GM12892 (cell line): ENCODE results near the gene EXO5.
"Not testable (repeated sequence)": the region's sequence is repeated elsewhere in the genome, so short reads cannot be mapped to it uniquely, and the experiment has no call there.

Experiments
- POLR2A ChIP-seq: IDR thresholded peaks from 2 replicates; pipeline ENCODE4 v1.6.1; 2011; ENCODE audit warnings: low read depth, low read length, control low read depth
- POLR2AphosphoS5 ChIP-seq: IDR thresholded peaks from 2 replicates; pipeline ENCODE4 v1.6.1; 2011; ENCODE audit warnings: low read depth, low read length, control low read depth
- TAF1 ChIP-seq: IDR thresholded peaks from 2 replicates; pipeline ENCODE4 v1.6.1; 2011; ENCODE audit warnings: low read depth, mild to moderate bottlenecking, control low read depth, low read length, borderline replicate concordance

DNA sequence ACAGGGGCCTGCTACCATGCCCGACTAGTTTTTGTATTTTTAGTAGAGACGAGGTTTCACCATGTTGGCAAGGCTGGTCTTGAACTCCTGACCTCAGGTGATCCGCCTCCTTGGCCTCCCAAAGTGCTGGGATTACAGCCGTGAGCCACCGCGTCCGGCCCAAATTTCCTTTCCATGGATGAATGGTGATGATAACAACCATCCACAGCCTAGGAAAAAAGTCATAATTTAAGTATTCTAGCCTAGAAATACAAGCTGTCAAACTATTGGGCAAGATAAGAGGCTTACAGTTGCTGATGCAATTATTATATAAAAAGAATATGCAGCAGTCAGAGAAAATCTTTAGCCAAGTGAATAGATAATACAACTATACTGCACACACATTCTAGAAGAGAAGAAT is 46.2 kb downstream of the EXO5 start:
- not testable (repeated sequence) for TF ChIP-seq TAF1, POLR2AphosphoS5, POLR2A
